Caco-2 (cell line): ENCODE data around the gene DSE. TPM values are rescaled to one million over a fixed set of nuclear protein-coding genes. Genes with fewer than 3 reads are reported as not detected.

Source experiments
- BruUV-seq: library from RNA; stranded (reverse); fragments of 400-500 nt; replicated peaks from 2 replicates; lab custom pipeline; 2021; lab: Mats Ljungman, UMichigan
- CTCF ChIA-PET: fragments of 300-600 bp; sonication (Branson Sonifier 250); formaldehyde crosslinking; loops from one replicate; lab custom pipeline; 2022; ENCODE audit warnings: antibody characterized with exemption; lab: Charles Lee
- POLR2A ChIA-PET: fragments of 300-600 bp; sonication (Branson Sonifier 250); formaldehyde crosslinking; loops from one replicate; lab custom pipeline; 2022; ENCODE audit warnings: antibody characterized with exemption; lab: Charles Lee
- DNase-seq, 2 experiments: peaks; one replicate each; pipeline versions ENCODE4 v3.0.0 to v3.0.0-alpha.2; 2020 to 2022
- H3K27me3 ChIP-seq: replicated peaks from 2 replicates; pipeline ENCODE4 v1.6.0; 2011; ENCODE audit warnings: low read length; ENCODE audit not compliant: control insufficient read depth, insufficient read depth
- H3K36me3 ChIP-seq: 2 replicates; pipeline ENCODE4 v1.5.1; 2011; ENCODE audit warnings: low read length; ENCODE audit not compliant: control insufficient read depth, insufficient read depth
- H3K4me1 ChIP-seq: fragments of 250-450 bp; sonication (Bioruptor Pico); 2 replicates; pipeline ENCODE4 v1.5.1; 2020; ENCODE audit warnings: mild to moderate bottlenecking
- H3K4me3 ChIP-seq: 2 replicates; pipeline ENCODE4 v1.5.1; 2011; ENCODE audit warnings: low read depth, mild to moderate bottlenecking, control low read depth, low read length
- H3K9me3 ChIP-seq: fragments of 250-450 bp; sonication (Bioruptor Pico); 2 replicates; pipeline ENCODE4 v1.5.1; 2020; ENCODE audit warnings: mild to moderate bottlenecking, moderate library complexity
- H3K27ac Mint-ChIP-seq: one replicate; pipeline ENCODE4 v1.8.0; 2022; ENCODE audit warnings: mixed read lengths; ENCODE audit not compliant: unreplicated experiment
- H3K27me3 Mint-ChIP-seq: one replicate; pipeline ENCODE4 v1.8.0; 2022; ENCODE audit warnings: mixed read lengths; ENCODE audit not compliant: insufficient read depth, unreplicated experiment
- H3K36me3 Mint-ChIP-seq: one replicate; pipeline ENCODE4 v1.8.0; 2022; ENCODE audit warnings: mild to moderate bottlenecking, mixed read lengths; ENCODE audit not compliant: insufficient read depth, unreplicated experiment
- H3K4me1 Mint-ChIP-seq: one replicate; pipeline ENCODE4 v1.8.0; 2022; ENCODE audit warnings: low read depth, mixed read lengths; ENCODE audit not compliant: unreplicated experiment
- H3K4me3 Mint-ChIP-seq: one replicate; pipeline ENCODE4 v1.8.0; 2022; ENCODE audit warnings: mild to moderate bottlenecking, moderate library complexity, mixed read lengths; ENCODE audit not compliant: unreplicated experiment
- H3K9me3 Mint-ChIP-seq: one replicate; pipeline ENCODE4 v1.8.0; 2022; ENCODE audit warnings: mixed read lengths; ENCODE audit not compliant: unreplicated experiment
- intact Hi-C: fragments of 100-400 bp; cut with micrococcal nuclease; formaldehyde crosslinking; loops from one replicate; pipeline ENCODE4 v1.10.0; 2022; ENCODE audit not compliant: unreplicated experiment
- total RNA-seq: library from RNA; stranded (reverse); gene quantifications from 2 replicates; pipeline ENCODE4 v1.2.3, GENCODE V29; 2022
- TF ChIP-seq, protein P1 (sequence below), 2 experiments: fragments of 200-600 bp in 1 of 2; IDR thresholded peaks; 1 replicate in 1 of 2; 2 replicates in 1 of 2; pipeline versions ENCODE4 v1.5.1 to v1.8.0; 2011 to 2022; ENCODE audit warnings: antibody characterized with exemption in 1 of 2, control low read depth in 1 of 2, inconsistent platforms in 1 of 2, low read depth in 1 of 2, low read length in 1 of 2, mild to moderate bottlenecking in 1 of 2, moderate library complexity in 1 of 2; ENCODE audit not compliant: insufficient read depth in 1 of 2, severe bottlenecking in 1 of 2, unreplicated experiment in 1 of 2

The DSE gene
- total RNA-seq, 1 experiment from 2014 or later: 2.8 TPM

DNA sequence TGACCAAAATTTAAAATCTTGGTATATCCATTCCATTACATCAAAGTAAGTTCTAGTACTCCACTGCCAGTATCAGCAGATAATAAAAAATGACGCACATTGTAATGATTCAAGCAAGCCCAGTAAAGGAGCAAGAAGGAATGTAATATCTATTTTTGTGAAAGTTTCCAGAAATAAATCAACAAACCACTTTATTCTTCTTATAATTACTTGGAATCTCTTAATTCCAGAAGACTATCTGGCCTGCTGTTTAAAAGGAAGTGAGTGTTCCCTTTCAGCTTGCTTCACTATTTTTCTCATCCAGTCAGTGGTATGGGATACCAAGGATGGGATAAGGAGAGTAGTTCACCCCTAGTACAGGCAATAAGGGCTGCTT is 42.2 kb upstream of the DSE start:
- no peaks in the 10 kb centered on the region for H3K4me1 ChIP-seq
- H3K4me1 Mint-ChIP-seq: no peaks in the 10 kb centered on the region
- ChIA-PET POLR2A (no interaction called here), CTCF (no interaction called here)
- no peaks in the 10 kb centered on the region for H3K9me3 Mint-ChIP-seq
- no peak for DNase-seq
- H3K36me3 Mint-ChIP-seq: no peaks in the 10 kb centered on the region
- H3K36me3 ChIP-seq: no peaks in the 10 kb centered on the region
- no peaks in the 10 kb centered on the region for H3K9me3 ChIP-seq
- no peaks in the 10 kb centered on the region for H3K27me3 ChIP-seq
- TF ChIP-seq, protein P1, sequence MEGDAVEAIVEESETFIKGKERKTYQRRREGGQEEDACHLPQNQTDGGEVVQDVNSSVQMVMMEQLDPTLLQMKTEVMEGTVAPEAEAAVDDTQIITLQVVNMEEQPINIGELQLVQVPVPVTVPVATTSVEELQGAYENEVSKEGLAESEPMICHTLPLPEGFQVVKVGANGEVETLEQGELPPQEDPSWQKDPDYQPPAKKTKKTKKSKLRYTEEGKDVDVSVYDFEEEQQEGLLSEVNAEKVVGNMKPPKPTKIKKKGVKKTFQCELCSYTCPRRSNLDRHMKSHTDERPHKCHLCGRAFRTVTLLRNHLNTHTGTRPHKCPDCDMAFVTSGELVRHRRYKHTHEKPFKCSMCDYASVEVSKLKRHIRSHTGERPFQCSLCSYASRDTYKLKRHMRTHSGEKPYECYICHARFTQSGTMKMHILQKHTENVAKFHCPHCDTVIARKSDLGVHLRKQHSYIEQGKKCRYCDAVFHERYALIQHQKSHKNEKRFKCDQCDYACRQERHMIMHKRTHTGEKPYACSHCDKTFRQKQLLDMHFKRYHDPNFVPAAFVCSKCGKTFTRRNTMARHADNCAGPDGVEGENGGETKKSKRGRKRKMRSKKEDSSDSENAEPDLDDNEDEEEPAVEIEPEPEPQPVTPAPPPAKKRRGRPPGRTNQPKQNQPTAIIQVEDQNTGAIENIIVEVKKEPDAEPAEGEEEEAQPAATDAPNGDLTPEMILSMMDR (IDR thresholded peaks at IDR 0.05; ENCODE audit: insufficient read depth in 1 of 2, low read depth in 1 of 2, low read length in 1 of 2, severe bottlenecking in 1 of 2, unreplicated experiment in 1 of 2): no peak
- intact Hi-C loops: no loop called here
- peaks cover 5% of the 10 kb centered on the region for H3K27me3 Mint-ChIP-seq
- H3K4me3 ChIP-seq: no peak overlapping the region
- H3K4me3 Mint-ChIP-seq: no peak overlapping the region
- BruUV-seq: no TSS peak
- H3K27ac Mint-ChIP-seq: no peak overlapping the region

DNA sequence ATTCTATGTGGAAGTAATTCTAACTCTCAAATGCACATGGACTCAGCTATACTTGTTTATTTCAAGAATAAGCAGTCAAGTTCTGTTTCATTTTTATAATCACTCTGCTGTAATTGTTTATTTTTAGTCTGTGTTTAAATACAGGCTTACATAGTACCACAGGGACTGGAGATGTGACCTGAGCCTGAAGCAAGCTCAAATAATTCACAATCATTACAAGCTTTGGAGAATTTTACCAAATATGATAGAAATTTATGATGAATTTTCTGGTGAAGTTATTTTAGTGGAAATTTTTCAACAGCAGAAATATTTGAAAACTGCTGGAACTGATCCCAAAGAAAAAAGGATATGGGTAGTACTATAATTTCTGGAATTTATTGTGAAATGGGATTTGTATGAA is 41.6 kb upstream of the DSE start:
- ChIA-PET CTCF (no interaction called here), POLR2A (no interaction called here)
- Mint-ChIP-seq H3K36me3 (no peaks in the 10 kb centered on the region), H3K27me3 (peaks cover 5% of the 10 kb centered on the region), H3K9me3 (no peaks in the 10 kb centered on the region), H3K4me1 (no peaks in the 10 kb centered on the region), H3K4me3 (no peak overlapping the region), H3K27ac (no peak overlapping the region)
- TF ChIP-seq, protein P1 (IDR thresholded peaks at IDR 0.05; ENCODE audit: insufficient read depth in 1 of 2, low read depth in 1 of 2, low read length in 1 of 2, severe bottlenecking in 1 of 2, unreplicated experiment in 1 of 2): no peak
- DNase-seq: no peak
- Histone ChIP-seq H3K4me3 (no peak overlapping the region), H3K36me3 (no peaks in the 10 kb centered on the region), H3K27me3 (no peaks in the 10 kb centered on the region), H3K4me1 (no peaks in the 10 kb centered on the region), H3K9me3 (no peaks in the 10 kb centered on the region)
- no TSS peak for BruUV-seq
- intact Hi-C loops: no loop called here

DNA sequence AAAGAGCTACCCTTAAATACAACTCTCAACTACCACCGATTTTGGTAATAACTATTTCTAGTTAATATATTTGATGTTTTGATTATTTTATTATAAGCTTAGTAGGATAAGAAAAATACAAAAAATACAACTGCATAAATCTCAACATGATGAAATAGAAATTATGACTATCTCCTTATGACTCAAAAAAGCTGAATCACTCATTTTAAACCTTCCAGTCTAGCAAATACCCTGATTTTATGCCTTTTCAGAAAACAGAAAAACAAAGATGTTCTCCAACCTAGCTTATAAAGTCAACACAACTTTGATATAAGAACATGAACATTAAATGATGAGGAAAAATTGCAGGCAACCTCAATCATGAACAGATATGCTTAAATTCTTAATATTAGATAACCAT is 40.2 kb upstream of the DSE start:
- intact Hi-C loops: no loop called here
- CTCF ChIA-PET: no interaction called here
- POLR2A ChIA-PET: no interaction called here

More for the DNA sequence above, 40.2 kb upstream of the DSE start:
- Histone ChIP-seq H3K4me3 (no peak overlapping the region), H3K36me3 (no peaks in the 10 kb centered on the region), H3K4me1 (no peaks in the 10 kb centered on the region), H3K27me3 (no peaks in the 10 kb centered on the region), H3K9me3 (no peaks in the 10 kb centered on the region)
- Mint-ChIP-seq H3K4me3 (no peak overlapping the region), H3K27me3 (peaks cover 5% of the 10 kb centered on the region), H3K4me1 (no peaks in the 10 kb centered on the region), H3K9me3 (no peaks in the 10 kb centered on the region), H3K36me3 (no peaks in the 10 kb centered on the region), H3K27ac (no peak overlapping the region)
- DNase-seq: no peak
- TF ChIP-seq, protein P1 (IDR thresholded peaks at IDR 0.05; ENCODE audit: insufficient read depth in 1 of 2, low read depth in 1 of 2, low read length in 1 of 2, severe bottlenecking in 1 of 2, unreplicated experiment in 1 of 2): no peak
- no TSS peak for BruUV-seq
